ACHN (cell line): ENCODE results near the gene C11orf54.
"Not testable (repeated sequence)": the region's sequence is repeated elsewhere in the genome, so short reads cannot be mapped to it uniquely, and the experiment has no call there.

Source experiments
- DNase-seq: peaks from one replicate; pipeline ENCODE4 v3.0.0-alpha.2; 2015
- in situ Hi-C: cut with HindIII; loops from 2 replicates; pipeline ENCODE4 v1.10.0; 2017; ENCODE audit warnings: low sequenced_read_pairs, low pct_ligation_motif_present, low pct_unique_long_range_greater_than_20kb

The C11orf54 gene

GRCh38 chr11:93757924-93758865, 16.7 kb downstream of the C11orf54 start:
- in situ Hi-C loops: no loop called here
- no peak for DNase-seq

GRCh38 chr11:93759123-93759522, 17.7 kb downstream of the C11orf54 start:
- DNase-seq, in situ Hi-C loops: not testable (repeated sequence)

- no peak for DNase-seq
- in situ Hi-C loops: no loop called here
Measured at GRCh38 chr11:93761910-93762309, 20.4 kb downstream of the C11orf54 start.

GRCh38 chr11:93765551-93765950, 24.1 kb downstream of the C11orf54 start:
- in situ Hi-C loops: no loop called here
- no peak for DNase-seq

DNA sequence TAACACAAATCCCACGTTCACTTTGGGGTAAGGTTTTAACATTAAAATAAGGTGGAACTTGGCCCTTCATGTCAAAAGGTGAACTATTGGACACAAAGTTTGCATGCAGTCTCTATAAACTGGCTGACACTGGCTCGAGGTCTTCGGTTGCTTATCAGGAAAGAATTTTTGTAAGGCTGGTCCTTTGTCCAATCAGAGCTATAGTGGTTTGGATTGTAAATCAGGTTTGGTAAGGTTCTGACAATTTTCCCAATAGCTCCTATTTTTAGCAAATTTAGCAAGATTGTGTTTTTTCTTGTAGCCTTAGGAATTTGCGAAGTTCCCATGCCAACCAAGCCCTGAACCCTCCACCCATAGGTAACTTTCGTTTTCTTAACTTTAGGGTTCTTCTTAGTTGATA, 25.0 kb downstream of the C11orf54 start:
- DNase-seq: no peak
- in situ Hi-C loops: no loop called here

GRCh38 chr11:93767018-93767417, 25.5 kb downstream of the C11orf54 start:
- in situ Hi-C loops: no loop called here
- DNase-seq: no peak

- in situ Hi-C loops: no loop called here
- DNase-seq: no peak
Measured at GRCh38 chr11:93770160-93770559, 28.7 kb downstream of the C11orf54 start.

DNA sequence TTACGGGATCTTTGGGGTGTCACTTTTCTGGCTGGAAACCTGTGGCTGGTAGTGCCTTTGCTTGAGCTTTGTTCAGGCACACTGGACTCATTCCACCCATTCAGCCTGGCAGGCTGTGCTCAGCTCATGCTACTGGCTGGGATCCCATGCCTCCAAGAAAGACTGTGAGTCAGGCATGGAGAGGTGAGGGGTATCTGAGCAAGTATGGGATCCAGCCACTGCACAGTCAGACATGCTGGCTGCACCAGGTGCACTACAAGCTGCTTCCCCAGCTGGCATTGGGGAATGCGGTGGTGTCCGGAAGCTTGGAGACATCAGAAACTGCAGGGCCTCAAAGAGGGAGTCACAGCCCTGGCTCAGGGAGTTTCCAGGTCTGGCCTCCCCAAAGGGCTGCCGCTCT, 30.7 kb downstream of the C11orf54 start:
- DNase-seq: no peak
- in situ Hi-C loops: no loop called here

GRCh38 chr11:93773045-93773477, 31.6 kb downstream of the C11orf54 start:
- in situ Hi-C loops: no loop called here

DNA sequence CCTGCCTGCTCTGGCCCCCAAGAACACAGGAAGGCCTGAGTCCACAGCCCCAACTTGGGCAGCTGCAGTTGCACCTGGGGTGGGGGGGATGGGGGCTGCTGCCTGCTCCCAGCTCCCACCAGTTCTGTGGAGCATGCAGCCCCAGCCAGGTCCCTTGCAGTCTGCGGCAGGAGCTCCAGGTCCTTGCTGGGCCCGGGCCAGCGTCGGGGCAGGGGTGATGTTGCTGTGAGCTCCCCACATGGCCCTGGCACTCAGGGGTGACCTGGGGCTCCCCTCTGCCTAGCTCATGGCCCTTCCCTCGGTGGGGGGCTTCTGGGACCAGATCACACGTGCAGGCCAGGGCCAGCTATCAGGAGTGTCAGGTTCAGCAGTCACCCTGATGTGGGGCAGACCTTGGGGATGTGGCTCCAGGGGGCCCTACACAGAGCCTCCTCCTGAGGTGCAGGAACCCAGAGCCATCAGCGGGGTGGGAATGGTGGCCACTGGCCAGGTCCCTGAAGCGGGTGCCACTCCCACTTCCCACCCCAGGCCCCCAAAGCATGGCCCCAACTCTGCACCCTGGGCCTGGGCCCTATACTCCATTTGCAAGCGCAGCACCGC, 32.2 kb downstream of the C11orf54 start:
- no peak for DNase-seq
- in situ Hi-C loops: no loop called here

More at GRCh38 chr11:93773045-93773477, 31.6 kb downstream of the C11orf54 start:
- DNase-seq: no peak

DNA sequence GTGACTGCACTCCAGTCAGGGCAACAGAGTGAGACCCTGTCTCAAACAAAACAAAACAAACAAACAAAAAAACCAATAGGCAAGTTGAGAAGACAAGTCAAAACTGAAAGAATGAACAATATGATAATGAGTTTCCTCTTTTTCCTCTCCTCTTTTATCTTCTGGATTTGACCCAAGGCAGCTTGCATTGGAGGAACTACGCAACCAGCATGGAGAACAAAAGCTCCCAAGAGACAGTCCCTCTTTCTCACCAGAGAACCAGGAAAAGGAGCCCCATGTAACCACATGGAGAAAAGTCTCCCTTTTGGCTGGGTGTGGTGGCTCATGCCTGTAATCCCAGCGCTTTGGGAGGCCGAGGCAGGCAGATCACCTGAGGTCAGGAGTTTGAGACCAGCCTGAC, 33.1 kb downstream of the C11orf54 start:
- DNase-seq, in situ Hi-C loops: not testable (repeated sequence)

DNA sequence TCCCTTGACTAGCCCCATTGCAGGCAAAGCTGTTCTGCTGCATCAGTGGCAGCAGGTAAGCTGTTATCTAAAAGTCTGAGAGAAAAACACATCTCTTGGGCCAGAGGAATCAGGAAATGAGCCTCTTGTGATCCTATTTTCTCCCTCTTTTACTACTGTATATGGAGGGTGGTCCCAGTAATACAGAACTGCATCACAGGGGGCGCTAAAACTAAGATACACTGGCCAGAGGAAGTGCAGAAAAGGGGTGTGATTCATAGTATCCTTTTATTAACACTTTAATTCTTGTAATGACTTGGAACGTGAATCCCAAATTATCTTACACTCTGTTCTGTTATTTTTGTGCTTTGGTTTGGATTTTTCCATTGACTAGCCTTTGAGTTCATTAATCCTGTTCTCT, 33.8 kb downstream of the C11orf54 start:
- in situ Hi-C loops: no loop called here
- peak; percentile 25 for DNase-seq

DNA sequence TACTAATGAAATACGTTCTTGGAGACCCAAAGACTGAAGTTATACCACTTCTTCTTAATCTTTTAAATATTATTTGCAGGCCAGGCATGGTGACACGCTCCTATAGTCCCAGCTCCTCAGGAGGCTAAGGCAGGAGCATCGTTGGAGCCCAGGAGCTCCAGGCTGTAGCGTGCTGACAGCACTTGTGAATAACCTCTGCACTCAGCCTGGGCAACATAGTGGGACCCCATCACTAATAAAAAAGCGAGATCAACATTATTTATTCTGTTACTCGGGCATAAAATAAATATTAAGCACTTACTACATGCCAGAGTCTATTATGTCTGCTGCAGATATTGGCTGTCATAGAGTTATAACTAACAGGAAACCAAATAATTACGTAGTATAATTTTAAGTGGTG, 41.9 kb downstream of the C11orf54 start:
- in situ Hi-C loops: no loop called here
- DNase-seq: no peak

- DNase-seq: no peak
- in situ Hi-C loops: no loop called here
Measured at GRCh38 chr11:93783765-93784144, 42.3 kb downstream of the C11orf54 start.

- in situ Hi-C loops: no loop called here
- peak; percentile 93 for DNase-seq
Measured at GRCh38 chr11:93784145-93784934, 42.9 kb downstream of the C11orf54 start, which contains the start of gene MED17. MED17 (plus strand) TSS chr11:93784282; CDS start chr11:93784514, 232 bp downstream.

GRCh38 chr11:93784935-93785360, 43.5 kb downstream of the C11orf54 start:
- in situ Hi-C loops: no loop called here
- DNase-seq: no peak

DNA sequence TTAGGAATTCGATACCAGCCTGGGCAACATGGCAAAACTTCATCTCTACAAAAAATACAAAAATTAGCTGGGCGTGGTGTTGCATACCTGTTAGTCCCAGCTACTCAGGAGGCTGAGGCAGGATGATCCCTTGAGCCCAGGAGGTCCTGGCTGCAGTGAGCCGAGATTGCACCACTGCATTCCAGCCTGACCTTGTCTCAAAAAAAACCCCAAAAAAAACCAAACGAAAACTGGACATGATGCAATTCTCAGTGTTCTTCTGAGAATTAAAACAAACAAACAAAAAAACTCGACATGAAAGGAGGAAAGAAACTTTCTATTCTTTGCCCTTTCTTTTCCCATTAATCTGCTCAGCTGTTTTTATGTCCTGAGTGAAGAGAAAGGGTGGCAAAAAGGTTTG, 50.0 kb downstream of the C11orf54 start:
- no peak for DNase-seq
- in situ Hi-C loops: no loop called here

GRCh38 chr11:93796441-93797231, 55.2 kb downstream of the C11orf54 start:
- in situ Hi-C loops: no loop called here
- no peak for DNase-seq
